HFFc6 (cell line): ENCODE data around the gene MAP1B. TPM values are rescaled to one million over a fixed set of nuclear protein-coding genes. Genes with fewer than 3 reads are reported as not detected.
"Not testable (repeated sequence)": the region's sequence is repeated elsewhere in the genome, so short reads cannot be mapped to it uniquely, and the experiment has no call there.

Source experiments
- DNase-seq: peaks from one replicate; pipeline ENCODE4 v3.0.0-alpha.2; 2018
- H3K27ac Mint-ChIP-seq: 2 replicates; pipeline ENCODE4 v1.8.0; 2020; ENCODE audit warnings: mild to moderate bottlenecking, mixed read lengths
- H3K27me3 Mint-ChIP-seq: 2 replicates; pipeline ENCODE4 v1.8.0; 2021; ENCODE audit warnings: mild to moderate bottlenecking, moderate library complexity, mixed read lengths; ENCODE audit not compliant: insufficient read depth
- H3K36me3 Mint-ChIP-seq: 2 replicates; pipeline ENCODE4 v1.8.0; 2021; ENCODE audit warnings: low read depth, mixed read lengths
- H3K4me1 Mint-ChIP-seq: 2 replicates; pipeline ENCODE4 v1.8.0; 2020; ENCODE audit warnings: low read depth, mixed read lengths
- H3K4me3 Mint-ChIP-seq: 2 replicates; pipeline ENCODE4 v1.8.0; 2020; ENCODE audit warnings: mild to moderate bottlenecking, moderate library complexity, mixed read lengths
- H3K9me3 Mint-ChIP-seq: 2 replicates; pipeline ENCODE4 v1.8.0; 2020; ENCODE audit warnings: mild to moderate bottlenecking, mixed read lengths
- total RNA-seq, 6 experiments: library from RNA; stranded (reverse); fragmentation: NEBNext Ultra II Directional; extraction: Animal tissue kit (Norgen Biotek cat#: 25700); gene quantifications; 2 replicates in 1 of 6; 3 replicates in 5 of 6; pipeline ENCODE4 v1.2.3, GENCODE V29; 2021
- TF ChIP-seq, protein P1 (sequence below): fragments of 200-600 bp; sonication (generic); IDR thresholded peaks from 2 replicates; pipeline ENCODE4 v1.5.0; 2021; ENCODE audit warnings: antibody characterized with exemption, mild to moderate bottlenecking

Gene MAP1B
- total RNA-seq, 6 experiments from 2014 or later = 164 to 272 (median 235) TPM

DNA sequence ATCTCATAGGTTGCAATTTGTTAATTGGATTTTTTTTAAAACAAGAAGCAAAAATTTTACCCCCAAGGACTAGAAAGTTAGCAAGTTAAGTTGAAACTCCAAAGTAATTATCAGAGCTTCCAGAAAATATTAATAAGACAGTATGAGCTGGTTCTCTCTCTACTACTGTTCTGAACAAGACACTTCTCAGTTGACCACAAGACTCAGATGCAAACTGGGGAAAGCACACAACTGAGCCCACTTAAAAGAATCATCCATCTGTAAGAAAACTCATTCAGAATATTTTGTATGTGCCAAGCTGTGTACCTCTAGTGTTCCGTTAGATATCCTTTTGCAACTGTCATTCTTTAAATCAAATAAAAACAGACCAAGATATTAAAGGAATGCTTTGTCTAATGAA lies 60.0 kb downstream of the MAP1B start:
- H3K4me3 Mint-ChIP-seq = no peak overlapping the region
- peaks cover 42% of the 10 kb centered on the region for H3K36me3 Mint-ChIP-seq
- TF ChIP-seq, protein P1, sequence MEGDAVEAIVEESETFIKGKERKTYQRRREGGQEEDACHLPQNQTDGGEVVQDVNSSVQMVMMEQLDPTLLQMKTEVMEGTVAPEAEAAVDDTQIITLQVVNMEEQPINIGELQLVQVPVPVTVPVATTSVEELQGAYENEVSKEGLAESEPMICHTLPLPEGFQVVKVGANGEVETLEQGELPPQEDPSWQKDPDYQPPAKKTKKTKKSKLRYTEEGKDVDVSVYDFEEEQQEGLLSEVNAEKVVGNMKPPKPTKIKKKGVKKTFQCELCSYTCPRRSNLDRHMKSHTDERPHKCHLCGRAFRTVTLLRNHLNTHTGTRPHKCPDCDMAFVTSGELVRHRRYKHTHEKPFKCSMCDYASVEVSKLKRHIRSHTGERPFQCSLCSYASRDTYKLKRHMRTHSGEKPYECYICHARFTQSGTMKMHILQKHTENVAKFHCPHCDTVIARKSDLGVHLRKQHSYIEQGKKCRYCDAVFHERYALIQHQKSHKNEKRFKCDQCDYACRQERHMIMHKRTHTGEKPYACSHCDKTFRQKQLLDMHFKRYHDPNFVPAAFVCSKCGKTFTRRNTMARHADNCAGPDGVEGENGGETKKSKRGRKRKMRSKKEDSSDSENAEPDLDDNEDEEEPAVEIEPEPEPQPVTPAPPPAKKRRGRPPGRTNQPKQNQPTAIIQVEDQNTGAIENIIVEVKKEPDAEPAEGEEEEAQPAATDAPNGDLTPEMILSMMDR = no peak
- DNase-seq = no peak
- no peaks in the 10 kb centered on the region; the same call in 1 of the 2 replicates for H3K27me3 Mint-ChIP-seq
- H3K9me3 Mint-ChIP-seq = no peaks in the 10 kb centered on the region
- 0 out of 2 replicates have a peak overlapping the region, but pooled peaks have one; percentile 21 for H3K27ac Mint-ChIP-seq
- peaks cover 60% of the 10 kb centered on the region for H3K4me1 Mint-ChIP-seq

DNA sequence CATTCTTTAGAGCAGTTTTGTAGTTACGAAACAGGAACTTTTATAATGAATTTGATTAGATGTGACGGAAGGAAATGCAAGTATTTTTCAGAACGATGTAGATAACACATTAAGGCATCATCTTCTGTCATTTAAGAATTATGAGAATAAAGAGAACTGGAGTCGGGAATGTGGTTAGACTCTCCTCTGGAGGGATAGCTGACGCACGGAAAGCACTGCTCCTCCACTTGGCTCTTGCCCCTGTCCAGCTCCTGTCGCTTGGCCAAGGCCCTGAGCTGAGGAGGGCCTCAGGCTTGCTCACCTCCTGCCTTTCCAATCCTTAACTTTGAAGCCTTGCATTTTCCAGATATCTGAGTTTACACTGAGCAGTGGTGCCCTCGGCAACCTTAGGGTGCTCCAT lies 60.5 kb downstream of the MAP1B start:
- no peak for DNase-seq
- H3K9me3 Mint-ChIP-seq = no peaks in the 10 kb centered on the region
- H3K4me3 Mint-ChIP-seq = no peak overlapping the region
- TF ChIP-seq, protein P1 = no peak
- peaks cover 55% of the 10 kb centered on the region for H3K4me1 Mint-ChIP-seq
- H3K36me3 Mint-ChIP-seq = peaks cover 44% of the 10 kb centered on the region
- H3K27ac Mint-ChIP-seq = no peak overlapping the region
- H3K27me3 Mint-ChIP-seq = no peaks in the 10 kb centered on the region; the same call in 1 of the 2 replicates

DNA sequence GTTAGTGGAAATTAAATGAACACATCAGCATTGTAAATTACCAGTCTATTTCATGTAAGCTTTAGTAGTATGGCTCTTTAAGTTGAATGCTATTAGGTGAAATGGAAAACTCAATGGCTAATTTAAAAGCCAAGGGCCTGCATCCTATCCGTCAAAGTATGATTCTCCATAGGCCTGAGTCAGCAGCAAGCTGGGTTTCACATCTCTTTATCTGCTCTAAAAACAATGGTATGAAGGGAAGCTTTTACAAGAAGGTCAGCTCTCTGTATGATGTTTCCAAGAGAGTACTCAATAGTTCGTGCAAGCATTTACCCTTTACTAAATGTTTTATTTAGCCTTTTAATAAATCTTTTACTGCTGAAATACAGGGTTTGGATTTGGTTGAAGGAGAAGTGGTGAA lies 62.8 kb downstream of the MAP1B start:
- no peak overlapping the region for H3K27ac Mint-ChIP-seq
- peaks cover 35% of the 10 kb centered on the region for H3K4me1 Mint-ChIP-seq
- peaks cover 41% of the 10 kb centered on the region for H3K36me3 Mint-ChIP-seq
- TF ChIP-seq, protein P1 = no peak
- no peaks in the 10 kb centered on the region; the same call in 1 of the 2 replicates for H3K27me3 Mint-ChIP-seq
- H3K4me3 Mint-ChIP-seq = no peak overlapping the region
- H3K9me3 Mint-ChIP-seq = no peaks in the 10 kb centered on the region
- DNase-seq = no peak

DNA sequence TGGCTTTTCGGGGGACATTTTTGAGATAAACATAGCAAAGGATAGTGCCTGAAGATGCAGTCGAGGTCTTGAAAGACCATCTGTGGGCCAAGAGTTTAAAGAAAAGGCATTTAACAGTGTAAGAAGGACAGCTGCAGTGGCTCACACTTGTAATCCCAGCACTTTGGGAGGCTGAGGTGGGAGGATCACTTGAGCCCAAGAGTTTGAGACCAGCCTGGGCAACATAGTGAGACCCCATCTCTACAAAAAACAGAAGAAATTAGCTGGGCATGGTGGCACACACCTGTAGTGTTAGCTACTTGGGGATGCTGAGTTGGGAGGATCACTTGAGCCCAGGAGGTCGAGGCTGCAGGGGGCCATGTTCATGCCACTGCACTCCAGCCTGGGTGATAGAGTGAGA lies 63.9 kb downstream of the MAP1B start:
- not testable (repeated sequence) for H3K27ac Mint-ChIP-seq, H3K27me3 Mint-ChIP-seq, H3K9me3 Mint-ChIP-seq, DNase-seq, H3K4me3 Mint-ChIP-seq
- peaks cover 24% of the 10 kb centered on the region for H3K4me1 Mint-ChIP-seq
- H3K36me3 Mint-ChIP-seq = peaks cover 45% of the 10 kb centered on the region

DNA sequence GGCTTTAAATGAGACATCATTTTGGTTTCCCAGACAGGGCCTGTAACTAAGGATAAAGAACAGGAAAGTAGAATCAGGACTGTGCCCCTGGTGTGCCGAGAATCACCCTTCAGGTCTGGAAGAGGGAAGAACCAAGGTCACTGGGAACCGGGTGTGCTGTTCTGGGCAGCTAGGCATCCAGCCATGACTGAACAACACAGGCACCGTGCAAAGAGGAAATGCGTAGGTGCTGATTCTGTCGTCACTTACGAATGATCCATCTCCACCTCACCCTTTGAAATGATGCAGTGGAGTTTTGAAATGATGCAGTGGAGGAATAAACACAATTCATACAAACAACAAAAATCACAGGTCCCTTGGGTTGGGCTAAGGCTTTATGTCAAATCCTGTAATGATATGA lies 64.4 kb downstream of the MAP1B start:
- Mint-ChIP-seq H3K27me3 (no peaks in the 10 kb centered on the region; the same call in 1 of the 2 replicates), H3K36me3 (peaks cover 45% of the 10 kb centered on the region), H3K4me1 (peaks cover 19% of the 10 kb centered on the region), H3K27ac (no peak overlapping the region), H3K4me3 (no peak overlapping the region), H3K9me3 (no peaks in the 10 kb centered on the region)
- no peak for DNase-seq
- TF ChIP-seq, protein P1 = no peak

DNA sequence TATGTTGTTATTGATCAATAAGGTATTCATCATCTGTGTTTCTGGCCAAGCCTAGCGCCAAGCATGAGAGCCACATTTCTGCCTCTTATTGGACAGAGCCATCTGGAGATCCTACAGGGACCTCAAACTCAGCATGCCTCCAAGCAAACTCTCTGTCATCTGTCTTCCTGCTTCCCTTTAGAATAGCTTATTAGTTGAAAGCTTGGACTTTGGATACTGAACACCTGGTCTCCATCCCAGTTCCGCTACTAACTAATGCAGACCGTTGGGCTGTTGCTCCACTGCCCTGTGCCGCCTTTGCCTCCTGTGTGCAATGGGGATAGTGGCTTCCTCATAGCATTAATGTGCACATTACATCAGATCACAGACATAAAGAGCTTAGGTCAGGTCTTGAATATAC lies 65.5 kb downstream of the MAP1B start:
- TF ChIP-seq, protein P1 = no peak
- peaks cover 10% of the 10 kb centered on the region for H3K4me1 Mint-ChIP-seq
- H3K27ac Mint-ChIP-seq = no peak overlapping the region
- H3K4me3 Mint-ChIP-seq = no peak overlapping the region
- peaks cover 42% of the 10 kb centered on the region for H3K36me3 Mint-ChIP-seq
- no peaks in the 10 kb centered on the region for H3K9me3 Mint-ChIP-seq
- H3K27me3 Mint-ChIP-seq = no peaks in the 10 kb centered on the region; the same call in 1 of the 2 replicates
- DNase-seq = no peak
